RWPE2 (cell line): ENCODE data around the gene MED9.
A peak's percentile ranks its signal among the peaks of the same experiment; 100 is the strongest.

Experiments used
- ATAC-seq: fragments of 200-7000 bp; cut with Tn5 transposase; 3 replicates; pipeline ENCODE4 v1.9.1; 2021; ENCODE audit warnings: low read depth
- DNase-seq: peaks from one replicate; pipeline ENCODE4 v3.0.0-alpha.2; 2020; ENCODE audit warnings: low spot score
- H3K27ac ChIP-seq: fragments of 450-650 bp; 2 replicates; pipeline ENCODE4 v1.5.1; 2017; ENCODE audit warnings: mild to moderate bottlenecking; ENCODE audit not compliant: poor library complexity, severe bottlenecking
- H3K27me3 ChIP-seq: fragments of 250-450 bp; sonication (Bioruptor Pico); 2 replicates; pipeline ENCODE4 v1.5.1; 2021; ENCODE audit warnings: mild to moderate bottlenecking, moderate library complexity; ENCODE audit not compliant: insufficient read depth, poor library complexity, severe bottlenecking
- H3K36me3 ChIP-seq: fragments of 250-450 bp; sonication (Bioruptor Pico); 2 replicates; pipeline ENCODE4 v1.5.1; 2020; ENCODE audit warnings: low read depth, mild to moderate bottlenecking, moderate library complexity
- H3K4me1 ChIP-seq: fragments of 250-450 bp; sonication (Bioruptor Pico); 2 replicates; pipeline ENCODE4 v1.5.1; 2021; ENCODE audit warnings: mild to moderate bottlenecking, moderate library complexity; ENCODE audit not compliant: insufficient read depth, poor library complexity, severe bottlenecking
- H3K4me3 ChIP-seq: fragments of 250-450 bp; sonication (Bioruptor Pico); 2 replicates; pipeline ENCODE4 v1.5.1; 2021; ENCODE audit warnings: mild to moderate bottlenecking, moderate library complexity; ENCODE audit not compliant: severe bottlenecking
- H3K9me3 ChIP-seq: fragments of 250-450 bp; sonication (Bioruptor Pico); 2 replicates; pipeline ENCODE4 v1.5.1; 2021; ENCODE audit warnings: mild to moderate bottlenecking, moderate library complexity; ENCODE audit not compliant: severe bottlenecking
- CTCF ChIP-seq: fragments of 450-650 bp; IDR thresholded peaks from one replicate; pipeline ENCODE4 v1.5.1; 2017; ENCODE audit warnings: mild to moderate bottlenecking, moderate library complexity; ENCODE audit not compliant: poor library complexity, severe bottlenecking

Gene MED9

GRCh38 chr17:17511293-17511741 lies 34.5 kb downstream of the MED9 start:
- Histone ChIP-seq H3K4me1 (peaks cover 6% of the 10 kb centered on the region), H3K27me3 (no peaks in the 10 kb centered on the region), H3K4me3 (no peak overlapping the region), H3K36me3 (no peaks in the 10 kb centered on the region), H3K27ac (no peak overlapping the region), H3K9me3 (no peaks in the 10 kb centered on the region)
- ATAC-seq (no peak), DNase-seq (peak; percentile 55)
- no peak for TF ChIP-seq CTCF

GRCh38 chr17:17511881-17512858 lies 35.4 kb downstream of the MED9 start:
- Histone ChIP-seq H3K27me3 (no peaks in the 10 kb centered on the region), H3K4me1 (peaks cover 6% of the 10 kb centered on the region), H3K9me3 (no peaks in the 10 kb centered on the region), H3K4me3 (no peak overlapping the region), H3K27ac (no peak overlapping the region), H3K36me3 (no peaks in the 10 kb centered on the region)
- DNase-seq (peak; percentile 84), ATAC-seq (peak; percentile 93)
- TF ChIP-seq CTCF = no peak

GRCh38 chr17:17512866-17513265 lies 36.1 kb downstream of the MED9 start:
- no peak overlapping the region for H3K27ac ChIP-seq
- no peaks in the 10 kb centered on the region for H3K9me3 ChIP-seq
- no peaks in the 10 kb centered on the region for H3K36me3 ChIP-seq
- no peak for TF ChIP-seq CTCF
- peaks cover 6% of the 10 kb centered on the region for H3K4me1 ChIP-seq
- peak; percentile 34 for DNase-seq
- H3K4me3 ChIP-seq = no peak overlapping the region
- H3K27me3 ChIP-seq = no peaks in the 10 kb centered on the region
- ATAC-seq = no peak

GRCh38 chr17:17513626-17514025 lies 36.8 kb downstream of the MED9 start:
- peak; percentile 21 for DNase-seq
- Histone ChIP-seq H3K4me1 (peaks cover 6% of the 10 kb centered on the region), H3K4me3 (no peak overlapping the region), H3K27me3 (no peaks in the 10 kb centered on the region), H3K27ac (no peak overlapping the region), H3K36me3 (no peaks in the 10 kb centered on the region), H3K9me3 (no peaks in the 10 kb centered on the region)
- ATAC-seq = no peak
- no peak for TF ChIP-seq CTCF
